Loucy (cell line): ENCODE measurements around the gene NXN.

Experiments used
- CTCF ChIP-seq: fragments of 200-600 bp; sonication (generic); conservative IDR thresholded peaks from 2 replicates; pipeline ENCODE4 v1.5.1; 2014; ENCODE audit warnings: mild to moderate bottlenecking, antibody characterized with exemption, low read length
- EZH2phosphoT487 ChIP-seq: fragments of 200-600 bp; IDR thresholded peaks from 2 replicates; pipeline ENCODE4 v1.6.1; 2018; ENCODE audit warnings: antibody characterized with exemption, mild to moderate bottlenecking, moderate library complexity, borderline replicate concordance

GRCh38 chr17:871751-872519 lies 107.6 kb downstream of the NXN start:
- TF ChIP-seq CTCF, result no peak
- no peak for TF ChIP-seq EZH2phosphoT487
